GM18867 (cell line): ENCODE data around the gene NDUFA3.

Source experiments
- ATAC-seq: cut with Tn5 transposase; IDR thresholded peaks from one replicate; pipeline ENCODE4 v1.9.1; 2021; ENCODE audit warnings: mild to moderate bottlenecking, moderate library complexity; ENCODE audit not compliant: unreplicated experiment

Gene NDUFA3

GRCh38 chr19:54137699-54138488 is 35.2 kb downstream of the NDUFA3 start, which contains the start of gene CNOT3:
Gene CNOT3 (plus strand): TSS chr19:54137762. CDS start chr19:54142979, 5,217 bp downstream.
- no peak for ATAC-seq

- no peak for ATAC-seq
Measured at GRCh38 chr19:54138489-54139256, 36.0 kb downstream of the NDUFA3 start.

GRCh38 chr19:54141356-54141755 is 38.7 kb downstream of the NDUFA3 start:
- no peak for ATAC-seq

DNA sequence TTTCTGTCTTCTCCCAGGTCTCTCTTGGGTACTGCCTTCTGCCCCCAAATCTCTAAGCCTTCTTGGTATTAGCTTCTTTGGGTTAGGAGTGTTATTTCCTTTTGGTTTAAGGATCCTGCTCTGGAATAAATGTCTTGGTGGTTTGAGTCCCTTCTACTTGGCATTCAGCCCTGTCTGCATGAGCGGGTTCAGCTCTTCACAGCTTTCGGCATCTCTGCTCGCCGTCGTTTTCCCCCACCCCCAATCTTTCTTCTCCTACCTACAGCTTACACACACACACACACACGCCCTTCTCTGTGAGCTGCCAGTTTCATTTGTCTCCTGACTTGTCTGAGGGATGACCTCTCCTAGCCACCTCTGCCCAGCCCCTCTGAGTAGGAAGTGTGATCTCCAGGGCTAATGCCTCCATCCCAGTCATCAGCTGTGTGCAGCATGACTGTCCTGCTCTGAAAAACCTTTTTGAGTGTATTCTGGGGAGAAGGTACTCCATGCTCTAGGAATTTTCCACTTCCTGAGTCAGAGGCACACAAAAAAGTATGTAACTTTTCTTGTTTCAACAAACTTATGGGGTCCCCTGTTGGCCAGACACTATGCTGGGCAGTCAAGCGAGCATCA is 39.6 kb downstream of the NDUFA3 start:
- no peak for ATAC-seq

DNA sequence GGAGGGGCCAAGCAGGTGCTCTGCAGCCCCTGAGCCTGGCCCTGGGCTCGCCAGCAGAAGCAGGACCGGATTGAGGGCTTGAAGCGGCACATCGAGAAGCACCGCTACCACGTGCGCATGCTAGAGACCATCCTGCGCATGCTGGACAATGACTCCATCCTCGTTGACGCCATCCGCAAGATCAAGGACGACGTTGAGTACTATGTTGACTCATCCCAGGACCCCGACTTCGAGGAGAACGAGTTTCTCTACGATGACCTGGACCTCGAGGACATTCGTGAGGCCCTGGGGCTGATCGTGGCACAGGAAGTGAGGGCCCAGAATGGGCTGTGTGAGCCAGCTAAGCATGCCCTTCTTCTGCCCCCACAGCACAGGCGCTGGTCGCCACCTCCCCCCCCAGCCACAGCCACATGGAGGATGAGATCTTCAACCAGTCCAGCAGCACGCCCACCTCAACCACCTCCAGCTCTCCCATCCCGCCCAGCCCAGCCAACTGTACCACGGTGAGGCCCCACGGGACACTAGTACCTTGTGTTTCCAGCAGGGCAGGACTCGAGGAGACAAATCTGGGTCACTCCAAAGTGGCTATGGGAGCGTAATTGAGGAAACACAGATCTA is 43.0 kb downstream of the NDUFA3 start:
- ATAC-seq: no peak

DNA sequence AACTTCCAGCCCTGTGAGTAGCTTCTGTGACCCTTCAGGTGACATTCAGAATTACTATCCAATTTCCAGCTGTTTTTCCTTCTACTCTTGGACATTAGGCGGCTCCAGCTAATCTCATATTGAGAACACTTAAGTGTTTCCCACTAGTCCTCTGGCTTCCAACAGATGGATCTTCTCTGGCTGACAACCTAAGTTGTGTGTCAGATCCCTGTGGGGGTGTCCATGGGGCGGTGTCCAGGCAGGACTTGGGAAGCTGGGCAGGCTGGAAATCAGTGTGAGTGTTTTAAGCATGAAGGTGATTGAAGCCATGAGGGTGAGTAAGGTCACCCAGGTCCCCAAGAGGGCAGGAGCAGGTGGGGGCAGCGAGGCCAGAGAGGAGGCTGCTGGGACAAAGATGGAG is 45.0 kb downstream of the NDUFA3 start:
- ATAC-seq: no peak

DNA sequence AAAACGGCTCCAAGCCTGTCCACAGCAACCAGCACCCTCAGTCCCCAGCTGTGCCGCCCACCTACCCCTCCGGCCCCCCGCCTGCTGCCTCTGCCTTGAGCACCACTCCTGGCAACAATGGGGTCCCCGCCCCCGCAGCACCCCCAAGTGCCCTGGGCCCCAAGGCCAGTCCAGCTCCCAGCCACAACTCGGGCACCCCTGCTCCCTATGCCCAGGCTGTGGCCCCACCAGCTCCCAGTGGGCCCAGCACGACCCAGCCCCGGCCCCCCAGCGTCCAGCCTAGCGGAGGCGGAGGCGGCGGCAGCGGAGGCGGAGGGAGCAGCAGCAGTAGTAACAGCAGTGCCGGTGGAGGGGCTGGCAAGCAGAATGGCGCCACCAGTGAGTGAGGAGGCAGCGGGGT is 45.5 kb downstream of the NDUFA3 start:
- no peak for ATAC-seq

DNA sequence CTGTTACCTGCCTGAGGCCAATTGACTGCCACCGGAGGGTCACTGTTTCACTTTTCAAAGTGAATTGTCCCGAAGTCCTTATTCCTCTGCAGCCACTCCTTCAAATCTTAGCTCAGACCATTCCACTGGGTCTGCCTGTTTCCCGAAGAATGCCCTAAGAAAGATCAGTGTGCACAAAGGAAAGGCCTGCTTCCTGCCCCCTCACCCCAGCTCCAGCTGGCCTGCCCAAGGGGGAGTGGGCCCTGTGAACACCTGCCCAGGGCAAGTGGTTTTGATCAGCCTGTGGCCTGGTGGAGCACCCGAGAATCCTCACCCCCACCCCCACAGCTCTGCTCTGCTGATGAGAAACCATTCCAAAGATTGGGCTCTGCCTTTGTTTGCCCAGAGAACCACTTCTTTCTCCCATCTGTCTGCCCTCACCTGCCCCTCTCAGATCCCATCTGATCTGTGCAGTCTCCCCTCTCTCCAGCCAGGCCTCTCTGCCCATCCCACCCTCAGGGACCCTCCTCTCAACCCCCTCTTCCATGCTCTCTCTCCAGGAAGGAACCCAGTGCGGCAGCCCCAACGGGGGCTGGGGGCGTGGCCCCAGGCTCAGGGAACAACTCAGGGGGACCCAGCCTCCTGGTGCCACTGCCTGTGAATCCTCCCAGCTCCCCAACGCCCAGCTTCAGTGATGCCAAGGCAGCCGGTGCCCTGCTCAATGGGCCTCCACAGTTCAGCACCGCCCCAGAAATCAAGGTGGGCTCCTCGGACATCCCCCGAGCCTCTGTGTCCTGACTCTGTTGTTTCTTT is 46.6 kb downstream of the NDUFA3 start:
- no peak for ATAC-seq

DNA sequence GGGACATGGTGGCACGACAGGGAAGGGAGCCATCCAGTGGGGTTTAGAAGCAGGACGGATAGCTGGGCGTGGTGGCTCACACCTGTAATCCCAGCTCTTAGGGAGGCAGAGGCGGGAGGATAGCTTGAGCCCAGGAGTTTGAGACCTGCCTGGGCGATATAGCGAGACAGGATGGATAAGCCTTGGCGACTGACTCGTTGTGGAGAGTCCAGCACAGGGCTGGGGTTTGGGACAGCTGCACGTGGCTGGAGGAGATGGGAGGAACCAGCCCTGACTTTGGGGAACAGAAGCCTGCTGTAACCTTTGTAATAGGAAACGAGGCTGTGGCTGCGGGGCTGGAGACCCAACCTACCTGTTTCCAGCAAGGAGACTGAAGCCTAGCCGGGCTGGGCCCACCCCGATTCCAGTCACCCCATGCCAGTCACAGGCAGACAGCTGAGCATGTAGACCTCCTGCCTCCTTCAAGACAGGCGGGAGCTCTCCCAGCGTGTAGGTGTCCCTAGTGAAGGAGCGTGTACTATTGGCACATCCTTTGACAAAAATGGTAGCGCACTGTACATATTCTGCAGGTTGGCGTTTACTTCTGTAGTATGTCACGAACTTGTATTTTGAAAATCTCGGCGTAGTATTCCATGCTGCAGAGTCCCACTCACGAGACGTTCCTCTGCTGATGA is 48.8 kb downstream of the NDUFA3 start:
- ATAC-seq: no peak

DNA sequence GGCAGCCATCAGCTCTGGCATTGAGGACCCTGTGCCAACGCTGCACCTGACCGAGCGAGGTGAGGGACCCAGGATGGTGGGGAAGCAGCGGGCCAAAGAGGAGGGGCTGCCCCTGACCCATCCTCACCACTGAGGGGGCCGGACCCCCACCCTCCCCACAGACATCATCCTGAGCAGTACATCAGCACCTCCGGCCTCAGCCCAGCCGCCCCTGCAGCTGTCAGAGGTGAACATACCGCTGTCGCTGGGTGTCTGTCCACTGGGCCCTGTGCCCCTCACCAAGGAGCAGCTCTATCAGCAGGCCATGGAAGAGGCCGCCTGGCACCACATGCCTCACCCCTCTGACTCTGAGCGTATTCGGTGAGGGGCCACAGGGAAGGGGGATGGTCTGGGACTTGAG is 49.6 kb downstream of the NDUFA3 start:
- ATAC-seq: no peak

GRCh38 chr19:54152878-54153524 is 50.3 kb downstream of the NDUFA3 start:
- no peak for ATAC-seq

GRCh38 chr19:54153731-54154326 is 51.2 kb downstream of the NDUFA3 start:
- ATAC-seq: no peak

DNA sequence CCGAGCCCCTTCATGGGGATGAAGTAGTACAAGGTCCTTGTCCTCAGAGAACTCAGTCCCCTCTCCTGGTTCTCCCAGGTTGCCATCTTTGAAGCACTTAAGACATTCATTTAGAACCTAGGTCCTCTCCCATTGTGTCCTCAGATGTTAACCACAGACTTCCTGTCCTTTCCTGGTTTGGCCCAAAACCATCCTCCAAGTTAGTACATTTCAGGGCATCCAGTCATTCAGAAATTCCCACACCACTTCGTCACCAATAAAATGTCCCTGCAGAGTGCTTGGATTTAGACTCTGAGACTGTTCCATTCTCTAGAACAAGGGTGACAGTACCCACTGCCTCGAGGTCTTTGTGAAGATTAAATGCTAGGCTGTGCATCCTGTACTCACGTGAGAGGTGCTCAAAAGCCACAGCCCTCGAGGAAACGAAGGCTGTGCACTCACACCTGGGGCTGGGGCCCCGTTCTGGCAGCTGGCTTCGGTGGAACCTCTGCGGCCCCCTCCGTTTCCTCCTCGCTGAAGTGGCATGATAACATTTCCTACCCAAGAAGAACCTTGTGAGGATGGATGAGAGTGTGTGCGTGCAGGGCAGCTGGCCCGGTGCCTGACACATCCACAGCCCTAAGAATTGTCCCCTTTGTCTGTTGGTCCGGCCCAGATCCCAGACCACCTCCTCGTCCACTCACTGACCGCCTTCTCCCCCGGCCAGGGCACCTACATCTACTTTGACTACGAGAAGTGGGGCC is 52.1 kb downstream of the NDUFA3 start:
- ATAC-seq: no peak

DNA sequence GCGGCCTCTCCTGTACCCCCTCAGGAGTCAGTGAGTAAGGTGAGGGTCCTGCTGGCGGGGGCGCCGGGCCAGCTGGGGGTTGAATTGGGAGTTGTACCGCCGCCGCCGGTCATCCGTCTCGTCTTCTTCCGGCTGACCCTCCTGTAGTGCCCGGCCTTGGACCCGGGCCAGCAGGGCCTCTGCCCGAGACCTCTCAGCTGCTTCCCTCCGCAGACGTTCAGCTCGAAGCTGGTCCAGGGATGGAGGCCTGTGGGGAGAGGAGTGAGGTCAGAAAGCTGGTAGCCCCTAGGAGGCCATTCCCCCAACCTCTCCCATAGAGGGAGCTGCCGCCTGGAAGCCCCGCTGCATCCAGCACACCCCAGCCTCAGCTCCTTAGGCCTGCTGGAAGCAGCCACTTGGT is 53.0 kb downstream of the NDUFA3 start:
- ATAC-seq: no peak

GRCh38 chr19:54156490-54156889 is 53.8 kb downstream of the NDUFA3 start:
- ATAC-seq: no peak

DNA sequence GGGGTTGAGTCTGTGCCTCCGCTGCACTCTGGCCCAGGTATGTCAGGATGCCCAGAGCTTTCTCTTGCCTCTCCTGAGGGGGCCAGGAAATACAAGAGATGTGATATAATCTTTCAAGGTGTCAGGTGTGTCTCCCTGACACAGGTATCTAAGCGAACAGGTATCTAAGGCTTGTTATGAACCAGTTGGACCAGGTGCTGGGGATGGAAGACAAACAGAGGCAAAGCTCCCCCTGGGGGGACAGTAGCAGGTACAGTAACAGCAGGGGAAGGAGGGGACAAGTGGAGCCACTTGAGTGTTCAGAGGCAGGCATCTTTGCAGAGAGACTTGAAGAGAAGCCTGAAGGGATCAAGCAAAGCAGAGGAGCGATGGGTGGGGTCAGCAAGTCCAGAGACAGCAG is 54.3 kb downstream of the NDUFA3 start:
- ATAC-seq: no peak
